Measurements from ENCODE around the gene ZNF12.

GRCh38 chr7:6730343-6730633, 23.5 kb upstream of the ZNF12 start:
- TF ChIP-seq CTCF (IDR thresholded peaks at IDR 0.05; ENCODE audit: low read depth, low read length) (no peak), MAX (IDR thresholded peaks at IDR 0.05; ENCODE audit: low read depth, low read length) (no peak; the same call in 1 of the 2 replicates), POLR2A (IDR thresholded peaks at IDR 0.05; ENCODE audit: extremely low read depth, insufficient read length) (no peak), MYC (IDR thresholded peaks at IDR 0.05; ENCODE audit: low read depth, low read length) (no peak)
